NCI-H1105 treated with DMSO at 0.1 percent for 48 hours (cell line): ENCODE measurements around the gene EEF2K.

Experiments
- DNase-seq: peaks from one replicate; lab custom pipeline; 2025; lab: John Stamatoyannopoulos, UW

Gene EEF2K

GRCh38 chr16:22336581-22336980 is 130.5 kb downstream of the EEF2K start:
- no peak for DNase-seq

- no peak for DNase-seq
Observed at GRCh38 chr16:22337045-22337444, 131.0 kb downstream of the EEF2K start.

- DNase-seq = no peak
Observed at GRCh38 chr16:22337849-22338635, 132.0 kb downstream of the EEF2K start.
